Activated T-helper 2 cell treated with anti-CD3 and anti-CD28 coated beads, Interferon-gamma antibody, Interleukin-2, Interleukin-4, amounts not matched to agents 10 μg/mL and 5 μg/mL and 100 μg/mL, durations not matched to agents 14 hours and 24 hours and 36 hours (primary cell): ENCODE results near the gene KMT2B. TPM values are rescaled to one million over a fixed set of nuclear protein-coding genes. Genes with fewer than 3 reads are reported as not detected.

Source experiments
- DNase-seq: peaks from one replicate; pipeline ENCODE4 v3.0.0; 2021; ENCODE audit warnings: low spot score
- H3K27ac Mint-ChIP-seq: one replicate; pipeline ENCODE4 v1.8.0; 2021; ENCODE audit warnings: mixed read lengths
- H3K27me3 Mint-ChIP-seq: one replicate; pipeline ENCODE4 v1.8.0; 2021; ENCODE audit warnings: low read depth, mixed read lengths
- H3K36me3 Mint-ChIP-seq: one replicate; pipeline ENCODE4 v1.8.0; 2021; ENCODE audit warnings: low read depth, mixed read lengths
- H3K4me1 Mint-ChIP-seq: one replicate; pipeline ENCODE4 v1.8.0; 2021; ENCODE audit warnings: low read depth, mixed read lengths
- H3K4me3 Mint-ChIP-seq: one replicate; pipeline ENCODE4 v1.8.0; 2021; ENCODE audit warnings: low read depth, mild to moderate bottlenecking, moderate library complexity, mixed read lengths
- H3K9me3 Mint-ChIP-seq: one replicate; pipeline ENCODE4 v1.8.0; 2021; ENCODE audit warnings: mixed read lengths
- intact Hi-C: fragments of 100-400 bp; cut with micrococcal nuclease; formaldehyde crosslinking; loops from one replicate; pipeline ENCODE4 v1.15.1; 2023
- total RNA-seq: library from RNA; stranded (reverse); gene quantifications from 2 replicates; pipeline ENCODE4 v1.2.3, GENCODE V29; 2022

The KMT2B gene
- total RNA-seq, 1 donor from 2014 or later, result 58.4 TPM

DNA sequence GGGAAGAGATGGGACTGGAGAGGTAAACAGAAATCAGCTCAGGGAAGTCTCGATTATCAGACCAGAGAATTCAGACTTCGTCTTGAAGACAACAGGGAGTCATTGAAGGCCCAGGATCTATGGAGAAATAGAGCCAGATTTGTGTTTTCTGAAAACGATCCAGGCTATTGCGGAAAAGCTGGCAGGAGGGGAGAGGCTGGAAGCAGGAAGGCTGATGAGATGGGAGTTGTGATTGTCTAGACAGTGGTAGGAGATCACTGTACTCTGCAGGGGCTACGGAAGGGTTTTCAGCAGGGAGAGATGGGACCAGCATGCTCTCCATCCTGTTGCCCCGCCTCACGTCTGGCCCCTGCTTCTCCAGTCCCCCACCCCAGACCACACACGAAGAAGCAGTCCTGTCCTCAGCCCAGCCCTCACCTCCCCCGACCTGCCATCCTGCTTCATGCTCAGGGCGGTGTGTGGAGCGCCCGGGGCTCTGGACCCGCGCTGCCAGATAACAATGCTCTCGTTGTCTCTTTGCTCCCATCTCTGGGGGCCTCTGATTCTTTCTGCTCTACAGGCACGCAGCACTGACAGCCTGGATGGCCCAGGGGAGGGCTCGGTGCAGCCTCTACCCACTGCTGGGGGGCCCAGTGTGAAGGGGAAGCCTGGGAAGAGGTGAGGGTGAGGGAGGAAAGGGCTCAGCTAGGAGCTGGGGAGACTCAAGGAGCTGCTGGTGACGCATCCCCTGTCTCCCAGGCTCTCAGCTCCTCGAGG lies 59.5 kb downstream of the KMT2B start:
- no peak for DNase-seq
- Mint-ChIP-seq H3K4me1 (peaks cover 21% of the 10 kb centered on the region), H3K36me3 (peaks cover 13% of the 10 kb centered on the region), H3K27me3 (no peaks in the 10 kb centered on the region), H3K27ac (no peak overlapping the region), H3K9me3 (no peaks in the 10 kb centered on the region), H3K4me3 (peak overlapping the region; percentile 24)
- intact Hi-C loops, result no loop called here

DNA sequence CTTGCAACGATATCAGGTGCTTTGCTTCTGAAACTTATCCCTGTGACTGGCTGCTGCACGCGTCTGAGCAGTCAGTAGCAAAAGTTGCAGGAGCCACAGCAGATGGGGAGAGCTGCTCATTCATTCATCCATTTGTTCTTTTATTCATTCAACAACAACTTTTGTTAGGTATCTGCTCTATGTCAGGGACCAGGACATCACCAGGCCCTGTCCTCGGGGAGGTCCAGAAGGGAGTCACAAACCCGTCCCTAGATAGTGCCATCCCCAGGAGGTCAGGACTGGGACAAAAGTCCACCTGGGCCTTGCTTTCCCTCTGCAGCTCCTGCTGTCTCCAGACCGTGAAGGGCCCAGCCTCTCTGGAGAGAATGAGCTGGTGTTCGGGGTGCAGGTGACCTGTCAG lies 60.2 kb downstream of the KMT2B start:
- Mint-ChIP-seq H3K36me3 (peaks cover 17% of the 10 kb centered on the region), H3K27me3 (no peaks in the 10 kb centered on the region), H3K4me3 (no peak overlapping the region), H3K4me1 (peaks cover 21% of the 10 kb centered on the region), H3K27ac (no peak overlapping the region), H3K9me3 (no peaks in the 10 kb centered on the region)
- DNase-seq, result no peak
- intact Hi-C loops, result no loop called here

DNA sequence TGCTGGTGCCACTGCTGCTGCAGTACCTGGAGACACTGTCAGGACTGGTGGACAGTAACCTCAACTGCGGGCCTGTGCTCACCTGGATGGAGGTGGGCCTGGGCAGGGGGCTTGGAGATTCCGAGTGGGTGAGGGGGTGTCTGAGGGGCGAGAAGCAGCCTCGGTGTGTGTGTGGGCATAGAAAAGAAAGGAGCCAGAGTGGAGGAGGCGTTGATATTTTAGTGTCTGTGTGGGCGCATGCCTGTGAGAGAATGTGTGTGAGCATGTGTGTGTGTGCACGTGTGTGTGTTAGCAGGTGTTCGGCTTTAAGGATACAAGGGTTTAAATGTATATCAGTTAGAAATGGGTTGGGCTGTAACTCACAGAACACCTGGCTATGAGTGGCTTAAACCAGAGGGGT lies 61.2 kb downstream of the KMT2B start:
- intact Hi-C loops, result no loop called here
- no peak overlapping the region for H3K27ac Mint-ChIP-seq
- H3K4me1 Mint-ChIP-seq, result peaks cover 21% of the 10 kb centered on the region
- no peak for DNase-seq
- H3K9me3 Mint-ChIP-seq, result no peaks in the 10 kb centered on the region
- no peak overlapping the region for H3K4me3 Mint-ChIP-seq
- no peaks in the 10 kb centered on the region for H3K27me3 Mint-ChIP-seq
- H3K36me3 Mint-ChIP-seq, result peaks cover 24% of the 10 kb centered on the region

DNA sequence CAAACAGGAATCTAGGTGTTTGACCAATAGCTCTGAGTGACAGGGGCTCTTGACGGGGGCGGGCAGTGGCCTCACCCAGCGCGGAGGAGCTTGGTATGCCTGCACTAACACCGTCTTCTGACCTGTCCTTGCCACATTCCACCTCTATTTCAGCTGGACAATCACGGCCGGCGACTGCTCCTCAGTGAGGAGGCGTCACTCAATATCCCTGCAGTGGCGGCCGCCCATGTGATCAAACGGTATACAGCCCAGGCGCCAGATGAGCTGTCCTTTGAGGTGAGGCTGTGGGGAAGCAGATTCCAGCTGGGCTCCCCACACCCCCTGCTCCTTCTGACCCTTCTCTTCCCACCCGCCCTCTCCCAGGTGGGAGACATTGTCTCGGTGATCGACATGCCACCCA lies 62.3 kb downstream of the KMT2B start:
- peaks cover 15% of the 10 kb centered on the region for H3K4me1 Mint-ChIP-seq
- H3K27ac Mint-ChIP-seq, result no peak overlapping the region
- DNase-seq, result no peak
- intact Hi-C loops, result no loop called here
- no peaks in the 10 kb centered on the region for H3K9me3 Mint-ChIP-seq
- H3K27me3 Mint-ChIP-seq, result no peaks in the 10 kb centered on the region
- no peak overlapping the region for H3K4me3 Mint-ChIP-seq
- H3K36me3 Mint-ChIP-seq, result peaks cover 24% of the 10 kb centered on the region

DNA sequence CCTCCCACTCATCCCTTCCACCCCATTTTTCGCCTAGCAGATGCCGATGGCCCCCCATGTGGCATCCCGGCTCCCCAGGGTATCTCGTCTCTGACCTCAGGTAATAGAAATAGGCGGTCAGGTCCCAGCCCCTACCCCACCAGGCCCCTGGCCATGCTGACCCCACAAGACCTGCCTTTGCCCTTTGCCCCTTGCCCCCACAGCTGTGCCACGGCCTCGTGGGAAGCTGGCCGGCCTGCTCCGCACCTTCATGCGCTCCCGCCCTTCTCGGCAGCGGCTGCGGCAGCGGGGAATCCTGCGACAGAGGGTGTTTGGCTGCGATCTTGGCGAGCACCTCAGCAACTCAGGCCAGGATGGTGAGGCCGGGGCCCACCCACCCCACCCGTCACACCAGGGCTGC lies 62.9 kb downstream of the KMT2B start:
- peaks cover 15% of the 10 kb centered on the region for H3K4me1 Mint-ChIP-seq
- intact Hi-C loops, result no loop called here
- H3K36me3 Mint-ChIP-seq, result peaks cover 24% of the 10 kb centered on the region
- no peak for DNase-seq
- no peaks in the 10 kb centered on the region for H3K27me3 Mint-ChIP-seq
- no peak overlapping the region for H3K4me3 Mint-ChIP-seq
- H3K9me3 Mint-ChIP-seq, result no peaks in the 10 kb centered on the region
- no peak overlapping the region for H3K27ac Mint-ChIP-seq

DNA sequence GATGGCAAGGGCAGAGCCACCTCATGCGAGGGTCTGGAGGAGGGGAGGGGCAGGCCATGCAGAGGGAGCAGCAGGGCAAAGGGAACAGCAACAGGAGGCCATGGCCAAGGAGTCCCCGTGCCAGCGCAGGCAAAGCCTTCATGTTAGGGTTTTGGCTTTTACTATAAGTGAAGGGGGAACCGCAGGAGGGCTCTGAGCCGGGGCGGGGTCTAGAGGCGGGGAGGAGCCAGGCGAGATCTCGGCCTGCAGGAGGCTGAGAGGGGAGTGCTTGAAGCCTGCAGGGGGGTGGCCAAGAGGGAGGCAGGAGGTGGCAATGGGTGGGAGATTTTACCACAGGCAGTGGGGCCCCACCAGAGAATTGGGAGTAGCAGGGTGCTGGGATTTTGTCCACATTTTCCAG lies 63.8 kb downstream of the KMT2B start:
- H3K4me1 Mint-ChIP-seq, result peaks cover 8% of the 10 kb centered on the region

DNA sequence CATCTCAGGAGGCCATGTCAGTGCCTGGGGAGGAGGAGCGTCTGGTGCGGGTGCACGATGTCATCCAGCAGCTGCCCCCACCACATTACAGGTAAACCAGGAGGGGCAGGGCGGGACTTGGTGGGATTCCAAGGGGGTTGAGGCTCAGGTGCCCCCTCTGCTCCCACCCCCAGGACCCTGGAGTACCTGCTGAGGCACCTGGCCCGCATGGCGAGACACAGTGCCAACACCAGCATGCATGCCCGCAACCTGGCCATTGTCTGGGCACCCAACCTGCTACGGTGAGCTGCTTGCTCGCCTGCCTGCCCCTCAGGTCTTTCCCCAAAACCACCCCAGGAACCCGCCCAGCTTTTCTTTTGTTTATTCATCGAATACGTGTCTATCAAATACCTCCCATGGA lies 64.8 kb downstream of the KMT2B start:
- no peak overlapping the region for H3K27ac Mint-ChIP-seq
- H3K9me3 Mint-ChIP-seq, result no peaks in the 10 kb centered on the region
- intact Hi-C loops, result no loop called here
- no peak overlapping the region for H3K4me3 Mint-ChIP-seq
- H3K27me3 Mint-ChIP-seq, result no peaks in the 10 kb centered on the region
- peaks cover 24% of the 10 kb centered on the region for H3K36me3 Mint-ChIP-seq
- DNase-seq, result no peak
- peaks cover 3% of the 10 kb centered on the region for H3K4me1 Mint-ChIP-seq

More for the DNA sequence above, 63.8 kb downstream of the KMT2B start:
- DNase-seq, result no peak
- Mint-ChIP-seq H3K27me3 (no peaks in the 10 kb centered on the region), H3K4me3 (no peak overlapping the region), H3K36me3 (peaks cover 24% of the 10 kb centered on the region), H3K9me3 (no peaks in the 10 kb centered on the region), H3K27ac (no peak overlapping the region)
- intact Hi-C loops, result no loop called here

DNA sequence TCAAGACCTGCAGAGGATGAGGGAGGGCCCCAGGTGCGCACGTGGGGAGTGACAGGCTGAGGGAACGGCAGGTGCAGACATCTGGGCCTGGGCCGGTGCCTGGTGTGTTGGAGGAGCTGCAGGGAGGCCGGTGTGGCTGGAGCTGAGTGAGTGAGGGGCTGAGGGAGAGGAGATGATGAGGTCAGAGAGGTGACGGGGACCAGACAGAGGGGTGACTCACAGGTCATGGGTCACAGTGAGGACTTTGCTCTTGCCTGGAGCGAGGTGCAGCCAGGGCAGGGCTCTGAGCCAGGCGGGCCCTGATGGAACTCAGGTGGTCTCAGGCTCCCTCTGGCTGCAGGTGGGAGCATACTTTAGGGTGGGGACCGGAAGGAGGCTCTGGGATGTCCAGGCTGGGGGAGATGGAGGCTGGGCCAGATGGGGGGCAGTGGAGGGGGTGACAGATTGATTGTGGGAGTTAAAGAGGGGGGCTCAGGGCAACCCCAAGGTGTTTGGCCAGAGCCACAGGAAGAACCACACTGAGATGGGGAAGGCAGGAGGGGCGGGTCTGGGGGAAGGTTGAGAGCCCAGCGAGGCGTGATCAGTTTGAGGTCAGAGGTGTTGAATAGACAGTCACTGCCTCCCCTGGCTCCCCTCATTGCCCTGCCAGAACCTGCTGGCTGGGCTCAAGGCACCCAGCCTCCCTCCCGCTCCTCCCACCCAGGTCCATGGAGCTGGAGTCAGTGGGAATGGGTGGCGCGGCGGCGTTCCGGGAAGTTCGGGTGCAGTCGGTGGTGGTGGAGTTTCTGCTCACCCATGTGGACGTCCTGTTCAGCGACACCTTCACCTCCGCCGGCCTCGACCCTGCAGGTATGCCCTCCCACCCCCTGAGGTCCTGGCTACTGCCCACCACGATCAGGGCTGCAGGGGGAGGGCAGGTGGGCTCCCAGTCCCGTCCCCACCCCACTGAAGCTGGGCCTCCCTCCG lies 65.9 kb downstream of the KMT2B start:
- Mint-ChIP-seq H3K36me3 (peaks cover 24% of the 10 kb centered on the region), H3K9me3 (no peaks in the 10 kb centered on the region), H3K27me3 (no peaks in the 10 kb centered on the region), H3K4me1 (peaks cover 3% of the 10 kb centered on the region), H3K27ac (no peak overlapping the region), H3K4me3 (no peak overlapping the region)
- intact Hi-C loops, result no loop called here
- DNase-seq, result no peak

DNA sequence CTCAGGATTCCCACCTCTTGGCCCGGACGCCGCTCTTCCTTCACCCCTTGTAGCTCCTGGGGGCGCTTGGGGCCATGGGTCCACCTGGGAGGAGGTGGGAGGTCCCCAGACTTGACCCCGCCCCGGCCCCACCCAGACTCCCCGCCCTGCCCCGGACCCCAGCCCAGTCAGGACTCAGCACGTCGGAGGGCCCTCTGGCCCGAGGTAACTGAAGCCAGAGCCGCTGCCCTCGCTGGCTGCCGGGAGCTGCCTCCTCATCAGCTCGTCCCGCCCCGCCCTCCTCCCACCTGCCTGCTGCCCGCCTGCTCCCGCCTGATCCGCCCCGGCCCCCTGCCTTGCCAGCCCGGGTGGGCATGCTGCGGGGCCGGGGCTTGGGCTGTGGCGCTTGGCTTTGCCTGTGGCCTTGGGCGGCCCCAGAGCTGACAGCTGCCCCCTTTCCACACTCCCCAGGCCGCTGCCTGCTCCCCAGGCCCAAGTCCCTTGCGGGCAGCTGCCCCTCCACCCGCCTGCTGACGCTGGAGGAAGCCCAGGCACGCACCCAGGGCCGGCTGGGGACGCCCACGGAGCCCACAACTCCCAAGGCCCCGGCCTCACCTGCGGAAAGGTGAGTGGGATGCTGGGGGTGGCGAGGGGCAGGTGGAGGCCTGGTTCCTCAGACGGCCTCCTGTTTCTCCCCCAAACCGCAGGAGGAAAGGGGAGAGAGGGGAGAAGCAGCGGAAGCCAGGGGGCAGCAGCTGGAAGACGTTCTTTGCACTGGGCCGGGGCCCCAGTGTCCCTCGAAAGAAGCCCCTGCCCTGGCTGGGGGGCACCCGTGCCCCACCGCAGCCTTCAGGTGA lies 66.9 kb downstream of the KMT2B start:
- Mint-ChIP-seq H3K4me3 (no peak overlapping the region), H3K27ac (no peak overlapping the region), H3K4me1 (no peaks in the 10 kb centered on the region), H3K9me3 (no peaks in the 10 kb centered on the region), H3K27me3 (no peaks in the 10 kb centered on the region), H3K36me3 (peaks cover 19% of the 10 kb centered on the region)
- no peak for DNase-seq
- intact Hi-C loops, result no loop called here

DNA sequence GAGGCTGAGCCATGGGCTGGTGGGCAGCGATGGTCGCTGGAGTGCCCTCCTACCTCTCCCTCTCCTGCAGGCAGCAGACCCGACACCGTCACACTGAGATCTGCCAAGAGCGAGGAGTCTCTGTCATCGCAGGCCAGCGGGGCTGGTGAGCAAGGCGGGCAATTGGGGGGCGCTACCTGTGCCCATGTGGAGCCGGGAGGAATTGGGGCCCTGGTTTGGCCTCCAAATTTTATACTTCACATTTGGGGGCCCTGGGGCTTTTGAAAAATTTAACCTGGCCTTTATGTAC lies 67.5 kb downstream of the KMT2B start:
- no peak for DNase-seq
- H3K4me3 Mint-ChIP-seq, result no peak overlapping the region
- H3K9me3 Mint-ChIP-seq, result no peaks in the 10 kb centered on the region
- H3K27me3 Mint-ChIP-seq, result no peaks in the 10 kb centered on the region
- H3K4me1 Mint-ChIP-seq, result no peaks in the 10 kb centered on the region
- H3K36me3 Mint-ChIP-seq, result peaks cover 19% of the 10 kb centered on the region
- no peak overlapping the region for H3K27ac Mint-ChIP-seq
- intact Hi-C loops, result no loop called here

DNA sequence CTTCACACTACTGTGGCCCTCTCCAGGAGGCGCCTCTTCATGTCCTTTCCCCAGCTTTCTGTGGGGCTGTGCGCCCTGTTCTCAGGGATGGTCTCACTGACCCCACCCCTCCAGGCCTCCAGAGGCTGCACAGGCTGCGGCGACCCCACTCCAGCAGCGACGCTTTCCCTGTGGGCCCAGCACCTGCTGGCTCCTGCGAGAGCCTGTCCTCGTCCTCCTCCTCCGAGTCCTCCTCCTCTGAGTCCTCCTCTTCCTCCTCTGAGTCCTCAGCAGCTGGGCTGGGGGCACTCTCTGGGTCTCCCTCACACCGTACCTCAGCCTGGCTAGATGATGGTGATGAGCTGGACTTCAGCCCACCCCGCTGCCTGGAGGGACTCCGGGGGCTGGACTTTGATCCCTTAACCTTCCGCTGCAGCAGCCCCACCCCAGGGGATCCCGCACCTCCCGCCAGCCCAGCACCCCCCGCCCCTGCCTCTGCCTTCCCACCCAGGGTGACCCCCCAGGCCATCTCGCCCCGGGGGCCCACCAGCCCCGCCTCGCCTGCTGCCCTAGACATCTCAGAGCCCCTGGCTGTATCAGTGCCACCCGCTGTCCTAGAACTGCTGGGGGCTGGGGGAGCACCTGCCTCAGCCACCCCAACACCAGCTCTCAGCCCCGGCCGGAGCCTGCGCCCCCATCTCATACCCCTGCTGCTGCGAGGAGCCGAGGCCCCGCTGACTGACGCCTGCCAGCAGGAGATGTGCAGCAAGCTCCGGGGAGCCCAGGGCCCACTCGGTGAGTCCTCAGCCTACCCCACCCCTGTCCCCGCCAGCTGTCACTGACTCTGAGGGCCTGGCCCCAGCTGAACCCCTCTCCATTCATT lies 68.7 kb downstream of the KMT2B start:
- Mint-ChIP-seq H3K9me3 (no peaks in the 10 kb centered on the region), H3K27me3 (no peaks in the 10 kb centered on the region), H3K4me3 (no peak overlapping the region), H3K27ac (no peak overlapping the region), H3K36me3 (peaks cover 14% of the 10 kb centered on the region), H3K4me1 (no peaks in the 10 kb centered on the region)
- no peak for DNase-seq
- intact Hi-C loops, result no loop called here

DNA sequence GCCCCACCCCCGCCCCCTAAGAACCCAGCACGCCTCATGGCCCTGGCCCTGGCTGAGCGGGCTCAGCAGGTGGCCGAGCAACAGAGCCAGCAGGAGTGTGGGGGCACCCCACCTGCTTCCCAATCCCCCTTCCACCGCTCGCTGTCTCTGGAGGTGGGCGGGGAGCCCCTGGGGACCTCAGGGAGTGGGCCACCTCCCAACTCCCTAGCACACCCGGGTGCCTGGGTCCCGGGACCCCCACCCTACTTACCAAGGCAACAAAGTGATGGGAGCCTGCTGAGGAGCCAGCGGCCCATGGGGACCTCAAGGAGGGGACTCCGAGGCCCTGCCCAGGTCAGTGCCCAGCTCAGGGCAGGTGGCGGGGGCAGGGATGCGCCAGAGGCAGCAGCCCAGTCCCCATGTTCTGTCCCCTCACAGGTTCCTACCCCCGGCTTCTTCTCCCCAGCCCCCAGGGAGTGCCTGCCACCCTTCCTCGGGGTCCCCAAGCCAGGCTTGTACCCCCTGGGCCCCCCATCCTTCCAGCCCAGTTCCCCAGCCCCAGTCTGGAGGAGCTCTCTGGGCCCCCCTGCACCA lies 69.5 kb downstream of the KMT2B start:
- no peak for DNase-seq
- H3K4me3 Mint-ChIP-seq, result no peak overlapping the region
- peaks cover 11% of the 10 kb centered on the region for H3K36me3 Mint-ChIP-seq
- H3K27ac Mint-ChIP-seq, result no peak overlapping the region
- no peaks in the 10 kb centered on the region for H3K27me3 Mint-ChIP-seq
- H3K9me3 Mint-ChIP-seq, result no peaks in the 10 kb centered on the region
- no peaks in the 10 kb centered on the region for H3K4me1 Mint-ChIP-seq
- intact Hi-C loops, result no loop called here
